ENCODE data around the gene SORCS3. TPM values are rescaled to one million over a fixed set of nuclear protein-coding genes. Genes with fewer than 3 reads are reported as not detected.

Gene SORCS3
- polyA plus RNA-seq, 1 donor from 2014 or later: 9.8 TPM

- Histone ChIP-seq H3K79me2 (replicated peaks; ENCODE audit: insufficient read depth, low read length) (no peaks in the 10 kb centered on the region), H3K9me2 (ENCODE audit: insufficient read depth, low read length) (no peaks in the 10 kb centered on the region), H3K9me3 (ENCODE audit: low read length) (no peaks in the 10 kb centered on the region), H3K36me3 (ENCODE audit: insufficient read depth, low read length) (no peaks in the 10 kb centered on the region), H3K27me3 (ENCODE audit: insufficient read depth, low read depth, low read length) (no peaks in the 10 kb centered on the region), H3K4me3 (ENCODE audit: low read length) (peak overlapping the region; percentile 47), H3K27ac (ENCODE audit: low read length) (peak overlapping the region; percentile 93), H3F3A (ENCODE audit: insufficient read depth, low read length, poor library complexity, severe bottlenecking) (no peaks in the 10 kb centered on the region), H2AFZ (ENCODE audit: low read depth, low read length) (no peak overlapping the region), H4K20me1 (ENCODE audit: insufficient read depth) (no peaks in the 10 kb centered on the region), H3K9ac (ENCODE audit: low read length) (peak overlapping the region; percentile 49), H3K4me2 (ENCODE audit: low read length) (no peak overlapping the region)
- TF ChIP-seq MXI1 (conservative IDR thresholded peaks at IDR 0.05; ENCODE audit: poor library complexity, severe bottlenecking) (no peak), EP300 (conservative IDR thresholded peaks at IDR 0.05; ENCODE audit: poor library complexity, severe bottlenecking) (peak; percentile 85), POLR2AphosphoS5 (IDR thresholded peaks at IDR 0.05) (peak; percentile 59)
Observed at GRCh38 chr10:104779701-104780100, 138.6 kb downstream of the SORCS3 start.

GRCh38 chr10:104780165-104780564 lies 139.1 kb downstream of the SORCS3 start:
- no peaks in the 10 kb centered on the region for H3K9me3 ChIP-seq (ENCODE audit: low read length)
- no peak overlapping the region for H2AFZ ChIP-seq (ENCODE audit: low read depth, low read length)
- no peaks in the 10 kb centered on the region for H3K9me2 ChIP-seq (ENCODE audit: insufficient read depth, low read length)
- H3K27ac ChIP-seq (ENCODE audit: low read length): peak overlapping the region; percentile 93
- TF ChIP-seq EZH2 (IDR thresholded peaks at IDR 0.05; ENCODE audit: borderline replicate concordance, insufficient read depth, low read length, poor library complexity, severe bottlenecking): no peak
- TF ChIP-seq EP300 (conservative IDR thresholded peaks at IDR 0.05; ENCODE audit: poor library complexity, severe bottlenecking): peak; percentile 8
- H3K27me3 ChIP-seq (ENCODE audit: insufficient read depth, low read depth, low read length): no peaks in the 10 kb centered on the region
- H3K79me2 ChIP-seq (replicated peaks; ENCODE audit: insufficient read depth, low read length): no peaks in the 10 kb centered on the region
- H3F3A ChIP-seq (ENCODE audit: insufficient read depth, low read length, poor library complexity, severe bottlenecking): no peaks in the 10 kb centered on the region
- peak overlapping the region; percentile 49 for H3K9ac ChIP-seq (ENCODE audit: low read length)
- no peaks in the 10 kb centered on the region for H4K20me1 ChIP-seq (ENCODE audit: insufficient read depth)
- H3K4me3 ChIP-seq (ENCODE audit: low read length): peak overlapping the region; percentile 47
- no peaks in the 10 kb centered on the region for H3K36me3 ChIP-seq (ENCODE audit: insufficient read depth, low read length)
- H3K4me2 ChIP-seq (ENCODE audit: low read length): peak overlapping the region; percentile 30

- TF ChIP-seq RAD21 (conservative IDR thresholded peaks at IDR 0.05) (peak; percentile 8), MXI1 (conservative IDR thresholded peaks at IDR 0.05; ENCODE audit: poor library complexity, severe bottlenecking) (no peak), SMC3 (conservative IDR thresholded peaks at IDR 0.05; ENCODE audit: poor library complexity) (peak; percentile 24), POLR2AphosphoS5 (IDR thresholded peaks at IDR 0.05) (peak; percentile 70), TAF1 (IDR thresholded peaks at IDR 0.05; ENCODE audit: low read depth) (no peak), CTCF (IDR thresholded peaks at IDR 0.05; ENCODE audit: poor library complexity, severe bottlenecking) (no peak), EZH2 (IDR thresholded peaks at IDR 0.05; ENCODE audit: borderline replicate concordance, insufficient read depth, low read length, poor library complexity, severe bottlenecking) (no peak), EP300 (conservative IDR thresholded peaks at IDR 0.05; ENCODE audit: poor library complexity, severe bottlenecking) (peak; percentile 94)
- H3F3A ChIP-seq (ENCODE audit: insufficient read depth, low read length, poor library complexity, severe bottlenecking): no peaks in the 10 kb centered on the region
- no peaks in the 10 kb centered on the region for H3K27me3 ChIP-seq (ENCODE audit: insufficient read depth, low read depth, low read length)
- H3K27ac ChIP-seq (ENCODE audit: low read length): peak overlapping the region; percentile 93
- no peaks in the 10 kb centered on the region for H4K20me1 ChIP-seq (ENCODE audit: insufficient read depth)
- no peaks in the 10 kb centered on the region for H3K36me3 ChIP-seq (ENCODE audit: insufficient read depth, low read length)
- H3K9me3 ChIP-seq (ENCODE audit: low read length): no peaks in the 10 kb centered on the region
- H3K4me2 ChIP-seq (ENCODE audit: low read length): no peak overlapping the region
- no peak overlapping the region for H2AFZ ChIP-seq (ENCODE audit: low read depth, low read length)
- H3K4me3 ChIP-seq (ENCODE audit: low read length): peak overlapping the region; percentile 47
- no peaks in the 10 kb centered on the region for H3K9me2 ChIP-seq (ENCODE audit: insufficient read depth, low read length)
- H3K79me2 ChIP-seq (replicated peaks; ENCODE audit: insufficient read depth, low read length): no peaks in the 10 kb centered on the region
- H3K9ac ChIP-seq (ENCODE audit: low read length): peak overlapping the region; percentile 49
Observed at GRCh38 chr10:104780946-104781595, 140.0 kb downstream of the SORCS3 start.
